ENCODE results near the gene GABRB2.

The GABRB2 gene

GRCh38 chr5:161483721-161484120 is 62.8 kb downstream of the GABRB2 start:
- ChIA-PET CTCF (no interaction called here), POLR2A (no interaction called here)
- DNase-seq, result no peak
- Histone ChIP-seq H3K4me1 (ENCODE audit: control extremely low read depth in 1 of 4, control insufficient read depth in 4 of 4, insufficient read depth in 4 of 4, low read length in 3 of 4) (no peaks in the 10 kb centered on the region), H3K27me3 (replicated peaks in 2 of 5; ENCODE audit: control insufficient read depth in 4 of 5, insufficient read depth in 5 of 5, low read length in 4 of 5) (no peaks in the 10 kb centered on the region), H3K36me3 (ENCODE audit: control insufficient read depth in 4 of 4, insufficient read depth in 4 of 4, low read length in 3 of 4) (no peaks in the 10 kb centered on the region), H3K9me3 (ENCODE audit: control extremely low read depth in 1 of 5, control insufficient read depth in 4 of 5, insufficient read depth in 2 of 5, low read depth in 1 of 5, low read length in 4 of 5) (no peaks in the 10 kb centered on the region), H3K4me3 (ENCODE audit: control insufficient read depth in 1 of 7, extremely low read depth in 1 of 7, insufficient read depth in 4 of 7, low read depth in 2 of 7, low read length in 6 of 7) (no peak overlapping the region), H3K27ac (ENCODE audit: insufficient read depth in 1 of 2, low read depth in 1 of 2, low read length in 2 of 2, poor library complexity in 1 of 2, severe bottlenecking in 2 of 2) (no peak overlapping the region)

GRCh38 chr5:161481922-161482321 is 64.6 kb downstream of the GABRB2 start:
- Histone ChIP-seq H3K27ac (ENCODE audit: insufficient read depth in 1 of 2, low read depth in 1 of 2, low read length in 2 of 2, poor library complexity in 1 of 2, severe bottlenecking in 2 of 2) (no peak overlapping the region), H3K4me1 (ENCODE audit: control extremely low read depth in 1 of 4, control insufficient read depth in 4 of 4, insufficient read depth in 4 of 4, low read length in 3 of 4) (no peaks in the 10 kb centered on the region), H3K4me3 (ENCODE audit: control insufficient read depth in 1 of 7, extremely low read depth in 1 of 7, insufficient read depth in 4 of 7, low read depth in 2 of 7, low read length in 6 of 7) (no peak overlapping the region), H3K36me3 (ENCODE audit: control insufficient read depth in 4 of 4, insufficient read depth in 4 of 4, low read length in 3 of 4) (no peaks in the 10 kb centered on the region), H3K27me3 (replicated peaks in 2 of 5; ENCODE audit: control insufficient read depth in 4 of 5, insufficient read depth in 5 of 5, low read length in 4 of 5) (no peaks in the 10 kb centered on the region), H3K9me3 (ENCODE audit: control extremely low read depth in 1 of 5, control insufficient read depth in 4 of 5, insufficient read depth in 2 of 5, low read depth in 1 of 5, low read length in 4 of 5) (no peaks in the 10 kb centered on the region)
- CTCF ChIA-PET, result no interaction called here
- WGBS (ENCODE audit: insufficient coverage), result 80% methylated on average over 1 of the region's 3 CpGs
- POLR2A ChIA-PET, result no interaction called here
- DNase-seq, result no peak

- Histone ChIP-seq H3K36me3 (ENCODE audit: control insufficient read depth in 4 of 4, insufficient read depth in 4 of 4, low read length in 3 of 4) (no peaks in the 10 kb centered on the region), H3K27me3 (replicated peaks in 2 of 5; ENCODE audit: control insufficient read depth in 4 of 5, insufficient read depth in 5 of 5, low read length in 4 of 5) (no peaks in the 10 kb centered on the region), H3K27ac (ENCODE audit: insufficient read depth in 1 of 2, low read depth in 1 of 2, low read length in 2 of 2, poor library complexity in 1 of 2, severe bottlenecking in 2 of 2) (no peak overlapping the region), H3K4me3 (ENCODE audit: control insufficient read depth in 1 of 7, extremely low read depth in 1 of 7, insufficient read depth in 4 of 7, low read depth in 2 of 7, low read length in 6 of 7) (no peak overlapping the region), H3K9me3 (ENCODE audit: control extremely low read depth in 1 of 5, control insufficient read depth in 4 of 5, insufficient read depth in 2 of 5, low read depth in 1 of 5, low read length in 4 of 5) (peaks cover 0 to 3% (median 0%) of the 10 kb centered on the region in 5 experiments), H3K4me1 (ENCODE audit: control extremely low read depth in 1 of 4, control insufficient read depth in 4 of 4, insufficient read depth in 4 of 4, low read length in 3 of 4) (no peaks in the 10 kb centered on the region)
- ChIA-PET CTCF (no interaction called here), POLR2A (interaction anchor here (0.6 kb wide), 1 partner anchor 32 kb away, joined by 4 read pairs; no protein-coding TSS in a partner anchor)
- DNase-seq, result no peak
- WGBS (ENCODE audit: insufficient coverage), result 100% methylated on average over 1 of the region's 4 CpGs
Observed at GRCh38 chr5:161471211-161471950, 75.1 kb downstream of the GABRB2 start.

GRCh38 chr5:161467703-161468102 is 78.8 kb downstream of the GABRB2 start:
- no peaks in the 10 kb centered on the region for H3K9me3 ChIP-seq (ENCODE audit: control extremely low read depth in 1 of 5, control insufficient read depth in 4 of 5, insufficient read depth in 2 of 5, low read depth in 1 of 5, low read length in 4 of 5)
- no peaks in the 10 kb centered on the region for H3K36me3 ChIP-seq (ENCODE audit: control insufficient read depth in 4 of 4, insufficient read depth in 4 of 4, low read length in 3 of 4)
- no CpG with 5 or more reads among the region's 1 CpG for WGBS (ENCODE audit: insufficient coverage)
- H3K27me3 ChIP-seq (replicated peaks in 2 of 5; ENCODE audit: control insufficient read depth in 4 of 5, insufficient read depth in 5 of 5, low read length in 4 of 5), result no peaks in the 10 kb centered on the region
- ChIA-PET POLR2A (no interaction called here), CTCF (no interaction called here)
- no peak overlapping the region for H3K27ac ChIP-seq (ENCODE audit: insufficient read depth in 1 of 2, low read depth in 1 of 2, low read length in 2 of 2, poor library complexity in 1 of 2, severe bottlenecking in 2 of 2)
- no peaks in the 10 kb centered on the region for H3K4me1 ChIP-seq (ENCODE audit: control extremely low read depth in 1 of 4, control insufficient read depth in 4 of 4, insufficient read depth in 4 of 4, low read length in 3 of 4)
- DNase-seq, result no peak
- no peak overlapping the region for H3K4me3 ChIP-seq (ENCODE audit: control insufficient read depth in 1 of 7, extremely low read depth in 1 of 7, insufficient read depth in 4 of 7, low read depth in 2 of 7, low read length in 6 of 7)

- ChIA-PET CTCF (no interaction called here), POLR2A (no interaction called here)
- no peaks in the 10 kb centered on the region for H3K36me3 ChIP-seq (ENCODE audit: control insufficient read depth in 4 of 4, insufficient read depth in 4 of 4, low read length in 3 of 4)
- no peaks in the 10 kb centered on the region for H3K4me1 ChIP-seq (ENCODE audit: control extremely low read depth in 1 of 4, control insufficient read depth in 4 of 4, insufficient read depth in 4 of 4, low read length in 3 of 4)
- H3K4me3 ChIP-seq (ENCODE audit: control insufficient read depth in 1 of 7, extremely low read depth in 1 of 7, insufficient read depth in 4 of 7, low read depth in 2 of 7, low read length in 6 of 7), result no peak overlapping the region
- H3K27me3 ChIP-seq (replicated peaks in 2 of 5; ENCODE audit: control insufficient read depth in 4 of 5, insufficient read depth in 5 of 5, low read length in 4 of 5), result no peaks in the 10 kb centered on the region
- no CpG with 5 or more reads among the region's 1 CpG for WGBS (ENCODE audit: insufficient coverage)
- no peaks in the 10 kb centered on the region for H3K9me3 ChIP-seq (ENCODE audit: control extremely low read depth in 1 of 5, control insufficient read depth in 4 of 5, insufficient read depth in 2 of 5, low read depth in 1 of 5, low read length in 4 of 5)
- no peak for DNase-seq
- H3K27ac ChIP-seq (ENCODE audit: insufficient read depth in 1 of 2, low read depth in 1 of 2, low read length in 2 of 2, poor library complexity in 1 of 2, severe bottlenecking in 2 of 2), result no peak overlapping the region
Observed at GRCh38 chr5:161460741-161461140, 85.8 kb downstream of the GABRB2 start.

GRCh38 chr5:161446655-161447054 is 99.9 kb downstream of the GABRB2 start:
- H3K4me1 ChIP-seq (ENCODE audit: control extremely low read depth in 1 of 4, control insufficient read depth in 4 of 4, insufficient read depth in 4 of 4, low read length in 3 of 4), result no peaks in the 10 kb centered on the region
- ChIA-PET POLR2A (no interaction called here), CTCF (no interaction called here)
- H3K4me3 ChIP-seq (ENCODE audit: control insufficient read depth in 1 of 7, extremely low read depth in 1 of 7, insufficient read depth in 4 of 7, low read depth in 2 of 7, low read length in 6 of 7), result no peak overlapping the region
- H3K27ac ChIP-seq (ENCODE audit: insufficient read depth in 1 of 2, low read depth in 1 of 2, low read length in 2 of 2, poor library complexity in 1 of 2, severe bottlenecking in 2 of 2), result no peak overlapping the region
- WGBS (ENCODE audit: insufficient coverage), result no CpG with 5 or more reads among the region's 1 CpG
- H3K36me3 ChIP-seq (ENCODE audit: control insufficient read depth in 4 of 4, insufficient read depth in 4 of 4, low read length in 3 of 4), result no peaks in the 10 kb centered on the region
- H3K9me3 ChIP-seq (ENCODE audit: control extremely low read depth in 1 of 5, control insufficient read depth in 4 of 5, insufficient read depth in 2 of 5, low read depth in 1 of 5, low read length in 4 of 5), result no peaks in the 10 kb centered on the region
- no peak for DNase-seq
- no peaks in the 10 kb centered on the region for H3K27me3 ChIP-seq (replicated peaks in 2 of 5; ENCODE audit: control insufficient read depth in 4 of 5, insufficient read depth in 5 of 5, low read length in 4 of 5)

GRCh38 chr5:161442471-161442870 is 104.1 kb downstream of the GABRB2 start:
- Histone ChIP-seq H3K4me1 (ENCODE audit: control extremely low read depth in 1 of 4, control insufficient read depth in 4 of 4, insufficient read depth in 4 of 4, low read length in 3 of 4) (no peaks in the 10 kb centered on the region), H3K27me3 (replicated peaks in 2 of 5; ENCODE audit: control insufficient read depth in 4 of 5, insufficient read depth in 5 of 5, low read length in 4 of 5) (no peaks in the 10 kb centered on the region), H3K4me3 (ENCODE audit: control insufficient read depth in 1 of 7, extremely low read depth in 1 of 7, insufficient read depth in 4 of 7, low read depth in 2 of 7, low read length in 6 of 7) (no peak overlapping the region), H3K36me3 (ENCODE audit: control insufficient read depth in 4 of 4, insufficient read depth in 4 of 4, low read length in 3 of 4) (no peaks in the 10 kb centered on the region), H3K9me3 (ENCODE audit: control extremely low read depth in 1 of 5, control insufficient read depth in 4 of 5, insufficient read depth in 2 of 5, low read depth in 1 of 5, low read length in 4 of 5) (peaks cover 0 to 2% (median 0%) of the 10 kb centered on the region in 5 experiments), H3K27ac (ENCODE audit: insufficient read depth in 1 of 2, low read depth in 1 of 2, low read length in 2 of 2, poor library complexity in 1 of 2, severe bottlenecking in 2 of 2) (no peak overlapping the region)
- POLR2A ChIA-PET, result no interaction called here
- no peak for DNase-seq
- CTCF ChIA-PET, result no interaction called here

All from common myeloid progenitor, CD34-positive (primary cell).